Activated CD8-positive, alpha-beta T cell treated with anti-CD3 and anti-CD28 coated beads for 36 hours (primary cell): ENCODE measurements around the gene SPSB1. TPM values are rescaled to one million over a fixed set of nuclear protein-coding genes. Genes with fewer than 3 reads are reported as not detected.

Experiments used
- ATAC-seq: fragments of 200-7000 bp; cut with Tn5 transposase; one replicate; pipeline ENCODE4 v1.10.0; 2021; ENCODE audit warnings: mild to moderate bottlenecking, moderate library complexity
- CTCF ChIA-PET: fragments of 350-600 bp; sonication (Branson Sonifier 250); formaldehyde crosslinking; loops from one replicate; lab custom pipeline; 2021; ENCODE audit warnings: antibody characterized with exemption; lab: Charles Lee
- POLR2A ChIA-PET: fragments of 350-600 bp; sonication (Branson Sonifier 250); formaldehyde crosslinking; loops from one replicate; lab custom pipeline; 2021; ENCODE audit warnings: antibody characterized with exemption; lab: Charles Lee
- DNase-seq: peaks from one replicate; pipeline ENCODE4 v3.0.0-alpha.2; 2020
- H3K27ac Mint-ChIP-seq: one replicate; pipeline ENCODE4 v1.8.0; 2021; ENCODE audit warnings: mild to moderate bottlenecking, mixed read lengths
- H3K27me3 Mint-ChIP-seq: one replicate; pipeline ENCODE4 v1.8.0; 2021; ENCODE audit warnings: mixed read lengths
- H3K36me3 Mint-ChIP-seq: one replicate; pipeline ENCODE4 v1.8.0; 2021; ENCODE audit warnings: low read depth, mixed read lengths
- H3K4me1 Mint-ChIP-seq: one replicate; pipeline ENCODE4 v1.8.0; 2021; ENCODE audit warnings: low read depth, mixed read lengths
- H3K4me3 Mint-ChIP-seq: one replicate; pipeline ENCODE4 v1.8.0; 2021; ENCODE audit warnings: mild to moderate bottlenecking, moderate library complexity, mixed read lengths
- H3K9me3 Mint-ChIP-seq: one replicate; pipeline ENCODE4 v1.8.0; 2021; ENCODE audit warnings: mixed read lengths
- CTCF ChIP-seq: fragments of 200-600 bp; IDR thresholded peaks from one replicate; pipeline ENCODE4 v1.8.0; 2022; ENCODE audit warnings: antibody characterized with exemption, mild to moderate bottlenecking
- intact Hi-C: fragments of 100-400 bp; cut with micrococcal nuclease; formaldehyde crosslinking; loops from one replicate; pipeline ENCODE4 v1.10.0; 2022
- total RNA-seq, 2 experiments: library from RNA; stranded (reverse); gene quantifications; one replicate each; pipeline ENCODE4 v1.2.3, GENCODE V29; 2021

Gene SPSB1
- total RNA-seq, 2 experiments from 2014 or later, result 1.1 to 1.5 TPM

- no peaks in the 10 kb centered on the region for H3K4me1 Mint-ChIP-seq
- ATAC-seq (no peak), DNase-seq (no peak)
- no peak overlapping the region for H3K4me3 Mint-ChIP-seq
- H3K27me3 Mint-ChIP-seq, result no peaks in the 10 kb centered on the region
- no peaks in the 10 kb centered on the region for H3K9me3 Mint-ChIP-seq
- intact Hi-C loops, result no loop called here
- no peaks in the 10 kb centered on the region for H3K36me3 Mint-ChIP-seq
- ChIA-PET CTCF (interaction anchor here (1.0 to 1.3 kb wide), 2 partner anchors 18 to 149 kb away, joined by 4 read pairs; no protein-coding TSS in a partner anchor), POLR2A (interaction anchor here (1.3 kb wide), 1 partner anchor 10 kb away, joined by 3 read pairs; no protein-coding TSS in a partner anchor)
- TF ChIP-seq CTCF, result no peak
- H3K27ac Mint-ChIP-seq, result no peak overlapping the region
Observed at GRCh38 chr1:9307303-9307702, 14.6 kb downstream of the SPSB1 start.

DNA sequence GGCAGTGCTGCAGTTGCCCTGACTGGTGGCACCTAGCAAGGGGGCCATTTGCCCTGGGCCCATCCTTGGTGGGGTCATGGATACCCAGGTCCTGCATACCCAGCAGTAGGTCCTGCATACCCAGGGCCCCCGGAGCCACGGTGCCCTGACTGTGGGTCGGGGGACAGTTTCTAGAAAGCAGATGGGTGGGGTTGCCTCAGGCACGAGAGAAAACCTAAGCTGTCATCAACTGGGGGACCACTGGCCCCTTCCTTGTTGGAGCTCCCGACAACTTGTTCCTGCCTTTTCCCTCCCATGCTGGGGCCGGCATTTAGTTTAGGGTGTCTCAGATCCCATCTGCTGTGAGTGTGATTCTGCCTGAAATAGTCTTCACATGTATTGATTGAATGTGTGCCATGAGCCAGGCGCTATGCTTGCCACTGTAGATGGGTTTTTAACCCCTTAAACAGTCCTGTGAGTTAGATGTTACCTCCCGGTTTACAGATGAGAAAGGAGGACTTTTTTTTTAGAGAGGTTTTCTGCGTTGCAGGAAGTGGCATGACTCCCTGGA lies 15.6 kb downstream of the SPSB1 start:
- intact Hi-C loops, result no loop called here
- H3K4me1 Mint-ChIP-seq, result no peaks in the 10 kb centered on the region
- H3K36me3 Mint-ChIP-seq, result no peaks in the 10 kb centered on the region
- POLR2A ChIA-PET, result interaction anchor here (1.3 kb wide), 1 partner anchor 9 kb away, joined by 3 read pairs; no protein-coding TSS in a partner anchor
- no peak for ATAC-seq
- no peaks in the 10 kb centered on the region for H3K27me3 Mint-ChIP-seq
- H3K4me3 Mint-ChIP-seq, result no peak overlapping the region
- no peak overlapping the region for H3K27ac Mint-ChIP-seq
- no peaks in the 10 kb centered on the region for H3K9me3 Mint-ChIP-seq
- no peak for TF ChIP-seq CTCF
- DNase-seq, result no peak
- CTCF ChIA-PET, result interaction anchor here (1.0 to 1.2 kb wide), 2 partner anchors 13 to 19 kb away, joined by 3 to 4 read pairs; no protein-coding TSS in a partner anchor

- H3K9me3 Mint-ChIP-seq, result no peaks in the 10 kb centered on the region
- CTCF ChIA-PET, result interaction anchor here (1.2 kb wide), 1 partner anchor 14 kb away, joined by 3 read pairs; no protein-coding TSS in a partner anchor
Observed at GRCh38 chr1:9309080-9309479, 16.4 kb downstream of the SPSB1 start.

GRCh38 chr1:9309991-9310390 lies 17.3 kb downstream of the SPSB1 start:
- TF ChIP-seq CTCF, result no peak
- ATAC-seq, result no peak
- Mint-ChIP-seq H3K4me1 (peaks cover 8% of the 10 kb centered on the region), H3K9me3 (no peaks in the 10 kb centered on the region), H3K27me3 (no peaks in the 10 kb centered on the region), H3K27ac (no peak overlapping the region), H3K4me3 (no peak overlapping the region), H3K36me3 (no peaks in the 10 kb centered on the region)
- intact Hi-C loops, result no loop called here
- ChIA-PET CTCF (no interaction called here), POLR2A (no interaction called here)
- no peak for DNase-seq

More at GRCh38 chr1:9309080-9309479, 16.4 kb downstream of the SPSB1 start:
- Mint-ChIP-seq H3K27ac (no peak overlapping the region), H3K4me1 (no peaks in the 10 kb centered on the region), H3K36me3 (no peaks in the 10 kb centered on the region), H3K27me3 (no peaks in the 10 kb centered on the region), H3K4me3 (no peak overlapping the region)
- ATAC-seq, result no peak
- TF ChIP-seq CTCF, result no peak
- intact Hi-C loops, result no loop called here
- DNase-seq, result no peak
- POLR2A ChIA-PET, result no interaction called here

DNA sequence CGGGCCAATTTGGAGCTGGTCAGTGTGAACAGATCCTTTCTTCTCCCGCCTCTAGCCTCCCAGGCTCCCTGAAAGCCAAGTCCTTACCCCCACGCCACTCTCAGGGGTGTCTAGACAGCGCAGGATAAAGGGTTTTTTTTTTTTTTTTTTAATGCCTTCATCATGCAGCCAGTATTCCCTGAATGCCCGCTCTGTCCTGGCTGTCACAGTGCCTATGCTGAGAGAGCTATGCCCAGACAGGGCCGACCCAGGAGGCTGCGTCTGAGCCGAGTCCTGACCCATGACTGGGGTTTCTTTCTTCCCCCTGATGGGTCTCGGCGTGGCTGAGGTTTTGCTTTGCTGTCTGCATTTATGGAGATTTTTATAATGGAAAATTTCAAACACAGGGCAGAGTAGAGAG lies 18.3 kb downstream of the SPSB1 start:
- H3K4me3 Mint-ChIP-seq, result no peak overlapping the region
- TF ChIP-seq CTCF, result no peak
- H3K9me3 Mint-ChIP-seq, result no peaks in the 10 kb centered on the region
- H3K27ac Mint-ChIP-seq, result no peak overlapping the region
- intact Hi-C loops, result no loop called here
- no peaks in the 10 kb centered on the region for H3K36me3 Mint-ChIP-seq
- POLR2A ChIA-PET, result no interaction called here
- no peak for DNase-seq
- no peak for ATAC-seq
- no peaks in the 10 kb centered on the region for H3K27me3 Mint-ChIP-seq
- CTCF ChIA-PET, result no interaction called here
- peaks cover 18% of the 10 kb centered on the region for H3K4me1 Mint-ChIP-seq
